Spleen (tissue), 11 donors: ENCODE measurements around the gene BBS12. TPM values are rescaled to one million over a fixed set of nuclear protein-coding genes. Genes with fewer than 3 reads are reported as not detected.
"Not testable (repeated sequence)": the region's sequence is repeated elsewhere in the genome, so short reads cannot be mapped to it uniquely, and the experiment has no call there.

Source experiments
- DNase-seq: peaks from one replicate; pipeline ENCODE4 v3.0.0-alpha.2; 2020
- H3K27ac ChIP-seq, 8 donors: fragments of 200-600 bp; sonication (generic) in 7 of 8; 1 replicate in 4 of 8; 2 replicates in 4 of 8; pipeline versions ENCODE4 v1.5.0 to v1.8.0; 2016 to 2021; ENCODE audit warnings: inconsistent platforms in 4 of 8, mild to moderate bottlenecking in 4 of 8, moderate library complexity in 1 of 8
- H3K27me3 ChIP-seq, 7 donors: fragments of 200-600 bp; sonication (generic) in 6 of 7; replicated peaks in 1 of 7; 1 replicate in 4 of 7; 2 replicates in 3 of 7; pipeline versions ENCODE4 v1.5.0 to v1.8.0; 2016 to 2021; ENCODE audit warnings: inconsistent platforms in 3 of 7, mild to moderate bottlenecking in 1 of 7
- H3K36me3 ChIP-seq, 6 donors: fragments of 200-600 bp; sonication (generic) in 5 of 6; 1 replicate in 4 of 6; 2 replicates in 2 of 6; pipeline versions ENCODE4 v1.5.0 to v1.8.0; 2016 to 2021; ENCODE audit warnings: inconsistent platforms in 2 of 6
- H3K4me1 ChIP-seq, 6 donors: fragments of 200-600 bp; sonication (generic) in 5 of 6; 1 replicate in 3 of 6; 2 replicates in 3 of 6; pipeline versions ENCODE4 v1.5.0 to v1.8.0; 2016 to 2021; ENCODE audit warnings: inconsistent platforms in 3 of 6
- H3K4me3 ChIP-seq, 8 donors: fragments of 200-600 bp; sonication (generic) in 7 of 8; 1 replicate in 4 of 8; 2 replicates in 4 of 8; pipeline versions ENCODE4 v1.5.0 to v1.8.0; 2016 to 2021; ENCODE audit warnings: inconsistent platforms in 4 of 8, mild to moderate bottlenecking in 4 of 8, moderate library complexity in 2 of 8
- H3K9me3 ChIP-seq, 8 donors: fragments of 200-600 bp; sonication (generic) in 7 of 8; 1 replicate in 4 of 8; 2 replicates in 4 of 8; pipeline versions ENCODE4 v1.5.0 to v1.8.0; 2016 to 2021; ENCODE audit warnings: inconsistent platforms in 4 of 8
- POLR2A ChIP-seq, 3 donors: fragments of 450-650 bp; IDR thresholded peaks; one replicate each; pipeline ENCODE4 v1.5.1; 2017; ENCODE audit warnings: antibody characterized with exemption in 3 of 3, mild to moderate bottlenecking in 1 of 3
- POLR2AphosphoS5 ChIP-seq, 3 donors: sonication (generic); formaldehyde crosslinking; IDR thresholded peaks; one replicate each; pipeline ENCODE4 v1.5.1; 2017; ENCODE audit warnings: antibody characterized with exemption in 3 of 3
- WGBS, 5 donors: extraction: QIAGEN DNeasy Blood & Tissue Kit in 3 of 5; methylation state at CpG; one replicate each; pipeline versions ENCODE4 v1.1.5 to v1.1.7; 2013 to 2018; 5-methylcytosine and 5-hydroxymethylcytosine counted together
- intact Hi-C: fragments of 100-400 bp; cut with DNase I; formaldehyde crosslinking; loops from one replicate; pipeline ENCODE4 v1.15.0; 2023; ENCODE audit warnings: low total_unique reads
- polyA plus RNA-seq, 3 donors: library from polyadenylated mRNA; stranded (reverse); fragments of 200-250 nt; gene quantifications; one replicate each; pipeline ENCODE4 v1.2.1, GENCODE V29; 2013
- total RNA-seq, 7 donors: library from RNA; depleted of rRNA in 3 of 7; stranded (reverse); fragments of >200 nt in 3 of 7; fragmentation: NEBNext Ultra II Directional in 4 of 7; extraction: Animal tissue kit (Norgen Biotek cat#: 25700) in 4 of 7; gene quantifications; one replicate each; pipeline versions ENCODE4 v1.1.0 to v1.2.1, GENCODE V29; 2016 to 2021
- TF ChIP-seq, protein P1 (sequence below), 11 experiments: fragments of 200-600 bp in 7 of 11; fragments of 450-650 bp in 4 of 11; sonication (generic) in 4 of 11; IDR thresholded peaks in 8 of 11; conservative IDR thresholded peaks in 3 of 11; 1 replicate in 7 of 11; 2 replicates in 4 of 11; pipeline versions ENCODE4 v1.4.0 to v1.8.0; 2016 to 2021; ENCODE audit warnings: antibody characterized with exemption in 11 of 11, inconsistent platforms in 4 of 11, mild to moderate bottlenecking in 1 of 11
- donor health status: healthy with polysubstance abuse.
- donor health status: DM: no; HTN: no; CAD: no; lungs with moderate emphysema.
- donor health status: DM: no; HTN: no; CAD: no.
- donor health status: Bipolar disorder and iron deficiency.
- donor health status: healthy.
- donor health status: DM: no; HTN: no; CAD: no.
- donor health status: DM: yes; HTN: yes; CAD: no.

Gene BBS12
- total and polyA plus RNA-seq, 10 donors = 0.91 to 4.4 (median 2.7) TPM

DNA sequence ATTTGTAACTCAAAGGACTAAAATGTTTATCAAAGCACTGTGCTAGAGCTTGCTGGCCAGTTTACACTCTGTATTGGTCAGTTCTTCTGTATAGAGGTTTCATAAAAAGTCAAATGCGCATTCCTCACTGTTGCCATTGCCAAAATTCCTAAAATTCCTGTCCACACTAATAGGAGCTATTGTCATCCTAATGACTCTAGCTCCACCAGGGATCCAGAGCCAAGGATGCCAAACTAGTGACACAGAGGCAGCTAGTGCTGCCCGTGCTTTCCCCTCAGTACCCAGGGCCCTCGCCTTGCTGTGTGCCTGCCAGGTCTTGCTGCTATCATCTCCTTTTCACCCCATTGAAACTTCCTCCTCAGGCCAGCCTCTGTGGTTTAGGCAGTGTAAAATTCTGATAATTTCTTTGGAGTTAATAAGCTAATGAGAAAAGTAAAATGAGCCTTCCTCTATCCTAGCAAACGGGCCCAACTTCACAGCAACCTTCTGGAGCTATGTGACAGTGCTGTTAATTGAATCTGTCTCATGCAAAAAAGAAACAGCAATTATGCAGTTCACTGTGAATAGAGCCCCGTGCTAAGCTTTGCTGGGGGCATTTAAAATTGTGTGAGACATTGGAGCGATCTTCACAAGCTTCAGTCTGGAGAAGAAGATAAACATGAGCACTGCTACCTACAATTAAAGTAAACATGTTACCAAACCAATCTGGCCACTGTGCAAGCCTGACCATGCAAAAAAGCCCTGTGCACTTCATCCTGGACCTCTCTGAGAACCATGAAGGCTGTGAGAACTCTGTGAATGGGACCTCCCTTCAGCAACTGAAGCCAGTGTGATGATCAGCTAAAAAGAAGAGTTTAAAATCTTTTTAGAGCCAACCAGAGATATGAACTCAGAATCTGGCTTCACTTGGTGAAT is 51.1 kb downstream of the BBS12 start:
- intact Hi-C loops = no loop called here
- no peaks in the 10 kb centered on the region for H3K9me3 ChIP-seq
- TF ChIP-seq POLR2A (IDR thresholded peaks at IDR 0.05) (no peak), POLR2AphosphoS5 (IDR thresholded peaks at IDR 0.05) (no peak)
- TF ChIP-seq, protein P1, sequence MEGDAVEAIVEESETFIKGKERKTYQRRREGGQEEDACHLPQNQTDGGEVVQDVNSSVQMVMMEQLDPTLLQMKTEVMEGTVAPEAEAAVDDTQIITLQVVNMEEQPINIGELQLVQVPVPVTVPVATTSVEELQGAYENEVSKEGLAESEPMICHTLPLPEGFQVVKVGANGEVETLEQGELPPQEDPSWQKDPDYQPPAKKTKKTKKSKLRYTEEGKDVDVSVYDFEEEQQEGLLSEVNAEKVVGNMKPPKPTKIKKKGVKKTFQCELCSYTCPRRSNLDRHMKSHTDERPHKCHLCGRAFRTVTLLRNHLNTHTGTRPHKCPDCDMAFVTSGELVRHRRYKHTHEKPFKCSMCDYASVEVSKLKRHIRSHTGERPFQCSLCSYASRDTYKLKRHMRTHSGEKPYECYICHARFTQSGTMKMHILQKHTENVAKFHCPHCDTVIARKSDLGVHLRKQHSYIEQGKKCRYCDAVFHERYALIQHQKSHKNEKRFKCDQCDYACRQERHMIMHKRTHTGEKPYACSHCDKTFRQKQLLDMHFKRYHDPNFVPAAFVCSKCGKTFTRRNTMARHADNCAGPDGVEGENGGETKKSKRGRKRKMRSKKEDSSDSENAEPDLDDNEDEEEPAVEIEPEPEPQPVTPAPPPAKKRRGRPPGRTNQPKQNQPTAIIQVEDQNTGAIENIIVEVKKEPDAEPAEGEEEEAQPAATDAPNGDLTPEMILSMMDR (IDR thresholded peaks at IDR 0.05 in 8 of 11, conservative IDR thresholded peaks at IDR 0.05 in 3 of 11) = no peak
- H3K27me3 ChIP-seq = peaks cover 0 to 18% (median 0%) of the 10 kb centered on the region in 7 donors
- WGBS, 5 donors = 58 to 68% (median 60%) methylated on average over 6 of the region's 6 CpGs
- no peak overlapping the region for H3K27ac ChIP-seq
- H3K4me1 ChIP-seq = no peaks in the 10 kb centered on the region
- no peak for DNase-seq
- no peaks in the 10 kb centered on the region for H3K36me3 ChIP-seq
- H3K4me3 ChIP-seq = no peak overlapping the region

DNA sequence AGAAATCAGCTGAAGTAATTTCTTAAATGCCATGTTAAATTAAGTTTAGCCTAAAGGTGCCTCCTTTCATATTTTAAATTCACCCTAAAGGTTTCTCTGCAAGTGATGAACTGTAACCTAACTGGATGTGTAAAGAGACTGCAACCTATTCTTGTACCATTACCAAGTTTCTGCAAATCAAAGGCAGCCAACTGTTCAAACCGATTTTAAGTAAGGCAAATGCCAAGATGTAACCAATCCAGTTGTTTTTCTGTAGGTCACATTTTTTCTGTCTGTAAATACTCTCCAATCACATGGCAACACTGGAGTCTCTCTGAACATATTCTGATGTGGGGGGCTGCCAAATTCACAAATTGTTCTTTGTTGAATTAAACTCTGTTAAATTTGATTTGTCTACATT is 51.8 kb downstream of the BBS12 start:
- Histone ChIP-seq H3K27ac (no peak overlapping the region), H3K36me3 (no peaks in the 10 kb centered on the region), H3K4me1 (no peaks in the 10 kb centered on the region), H3K27me3 (peaks cover 0 to 18% (median 0%) of the 10 kb centered on the region in 7 donors), H3K4me3 (no peak overlapping the region), H3K9me3 (no peaks in the 10 kb centered on the region)
- no peak for DNase-seq
- 40 to 75% (median 59%) methylated on average over 1 of the region's 1 CpG for WGBS, 5 donors
- TF ChIP-seq POLR2A (IDR thresholded peaks at IDR 0.05) (no peak), POLR2AphosphoS5 (IDR thresholded peaks at IDR 0.05) (no peak)
- TF ChIP-seq, protein P1 (IDR thresholded peaks at IDR 0.05 in 8 of 11, conservative IDR thresholded peaks at IDR 0.05 in 3 of 11) = no peak
- intact Hi-C loops = no loop called here

DNA sequence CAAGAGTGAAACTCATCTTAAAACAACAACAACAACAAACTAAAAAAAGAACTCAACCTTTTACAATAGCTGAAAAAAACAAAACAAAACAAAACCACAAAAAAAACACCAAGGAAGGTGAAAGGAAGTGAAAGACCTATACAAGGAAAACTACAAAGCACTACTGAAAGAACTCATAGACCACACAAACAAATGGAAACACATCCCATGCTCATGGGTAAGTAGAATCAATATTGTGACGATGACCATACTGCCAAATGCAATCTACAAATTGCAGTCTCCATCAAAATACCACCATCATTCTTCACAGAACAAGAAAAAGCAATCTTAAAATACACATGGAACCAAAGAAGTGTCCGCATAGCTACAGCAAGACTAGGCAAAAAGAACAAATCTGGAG is 52.6 kb downstream of the BBS12 start:
- Histone ChIP-seq H3K4me3 (no peak overlapping the region), H3K27me3 (peaks cover 0 to 18% (median 0%) of the 10 kb centered on the region in 7 donors), H3K4me1 (no peaks in the 10 kb centered on the region), H3K27ac (no peak overlapping the region), H3K36me3 (no peaks in the 10 kb centered on the region), H3K9me3 (no peaks in the 10 kb centered on the region)
- TF ChIP-seq POLR2A (IDR thresholded peaks at IDR 0.05) (no peak), POLR2AphosphoS5 (IDR thresholded peaks at IDR 0.05) (no peak)
- TF ChIP-seq, protein P1 (IDR thresholded peaks at IDR 0.05 in 8 of 11, conservative IDR thresholded peaks at IDR 0.05 in 3 of 11) = no peak
- intact Hi-C loops = no loop called here
- WGBS, 5 donors = 83 to 93% (median 91%) methylated on average over 2 of the region's 2 CpGs
- DNase-seq = no peak

DNA sequence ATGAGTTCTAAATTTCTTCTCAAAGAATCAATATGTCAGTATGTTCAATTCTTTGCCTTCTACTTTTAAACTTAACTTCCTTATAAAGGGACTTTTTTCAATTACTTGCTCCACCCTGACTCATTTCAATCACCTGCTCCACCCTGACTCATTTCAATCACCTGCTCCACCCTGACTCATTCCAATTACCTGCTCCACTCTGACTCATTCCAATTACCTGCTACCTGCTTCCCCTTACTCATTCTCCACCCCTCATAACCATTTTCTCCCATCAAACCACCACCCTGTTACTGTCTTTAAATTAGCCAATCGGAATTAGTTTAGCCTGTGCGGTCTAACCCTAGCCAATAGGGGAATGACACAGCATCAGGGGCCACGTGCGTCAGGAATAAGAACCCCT is 53.8 kb downstream of the BBS12 start:
- H3K4me3 ChIP-seq, H3K9me3 ChIP-seq, intact Hi-C loops, H3K27ac ChIP-seq, H3K36me3 ChIP-seq, DNase-seq, H3K4me1 ChIP-seq: not testable (repeated sequence)
- whole genome bisulfite sequencing, 5 donors = 92 to 97% (median 95%) methylated on average over 4 of the region's 4 CpGs
- H3K27me3 ChIP-seq = peaks cover 0 to 18% (median 0%) of the 10 kb centered on the region in 7 donors

DNA sequence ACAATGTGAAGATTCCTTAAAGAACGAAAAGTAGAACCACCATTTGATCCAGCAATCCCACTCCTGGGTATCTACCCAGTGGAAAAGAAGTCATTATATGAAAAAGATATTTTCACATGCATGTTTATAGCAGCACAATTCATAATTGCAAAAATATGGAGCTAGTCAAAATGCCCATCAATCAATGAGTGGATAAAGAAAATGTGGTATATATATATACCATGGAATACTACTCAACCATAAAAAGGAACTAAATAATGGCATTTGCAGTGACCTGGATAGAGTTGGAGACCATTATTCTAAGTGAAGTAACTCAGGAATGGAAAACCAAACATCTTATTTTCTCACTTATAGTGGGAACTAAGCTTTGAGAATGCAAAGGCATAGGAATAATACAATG is 54.4 kb downstream of the BBS12 start:
- intact Hi-C loops, H3K9me3 ChIP-seq, DNase-seq, H3K27ac ChIP-seq, H3K4me1 ChIP-seq, H3K4me3 ChIP-seq, H3K36me3 ChIP-seq: not testable (repeated sequence)
- WGBS, 5 donors = 79 to 97% (median 89%) methylated on average over 1 of the region's 1 CpG
- H3K27me3 ChIP-seq = peaks cover 0 to 18% (median 0%) of the 10 kb centered on the region in 7 donors
